Mesenchymal stem cell (in vitro differentiated cells and primary cell): ENCODE results near the gene UFSP1.

Source experiments
- DNase-seq: peaks from one replicate; pipeline ENCODE4 v3.0.0-alpha.2; 2013
- H2AFZ ChIP-seq: one replicate; pipeline ENCODE4 v1.6.1; 2013; ENCODE audit warnings: low read depth, mild to moderate bottlenecking, control low read depth, inconsistent platforms, low read length, moderate library complexity
- H2AK5ac ChIP-seq: 2 replicates; pipeline ENCODE4 v1.6.1; 2013; ENCODE audit warnings: low read length, moderate library complexity, mild to moderate bottlenecking, inconsistent platforms; ENCODE audit not compliant: severe bottlenecking
- H2BK120ac ChIP-seq: one replicate; pipeline ENCODE4 v1.6.1; 2013; ENCODE audit warnings: low read depth, mild to moderate bottlenecking, inconsistent platforms, low read length, moderate library complexity
- H2BK12ac ChIP-seq, 2 experiments: one replicate each; pipeline ENCODE4 v1.6.1; 2013; ENCODE audit warnings: inconsistent platforms in 2 of 2, low read length in 2 of 2, mild to moderate bottlenecking in 2 of 2, moderate library complexity in 2 of 2, control low read depth in 1 of 2
- H2BK15ac ChIP-seq: one replicate; pipeline ENCODE4 v1.6.1; 2013; ENCODE audit warnings: mild to moderate bottlenecking, low read depth, inconsistent platforms; ENCODE audit not compliant: poor library complexity, severe bottlenecking
- H2BK5ac ChIP-seq: 2 replicates; pipeline ENCODE4 v1.6.1; 2013; ENCODE audit warnings: low read depth, mild to moderate bottlenecking, low read length, control low read depth, inconsistent platforms; ENCODE audit not compliant: poor library complexity, severe bottlenecking
- H3K14ac ChIP-seq, 2 experiments: one replicate each; pipeline ENCODE4 v1.6.1; 2013; ENCODE audit warnings: inconsistent platforms in 2 of 2, low read length in 2 of 2, control low read depth in 1 of 2, mild to moderate bottlenecking in 1 of 2, moderate library complexity in 1 of 2
- H3K18ac ChIP-seq, 2 experiments: one replicate each; pipeline ENCODE4 v1.6.1; 2013; ENCODE audit warnings: inconsistent platforms in 2 of 2, low read length in 2 of 2, control low read depth in 1 of 2, low read depth in 1 of 2, mild to moderate bottlenecking in 1 of 2
- H3K23ac ChIP-seq, 2 experiments: one replicate each; pipeline ENCODE4 v1.6.1; 2013; ENCODE audit warnings: inconsistent platforms in 2 of 2, low read length in 2 of 2, mild to moderate bottlenecking in 2 of 2, moderate library complexity in 2 of 2, control low read depth in 1 of 2
- H3K27ac ChIP-seq: 2 replicates; pipeline ENCODE4 v1.5.1; 2013; ENCODE audit warnings: mild to moderate bottlenecking, moderate library complexity, low read length, control low read depth, inconsistent platforms; ENCODE audit not compliant: poor library complexity, severe bottlenecking
- H3K27me3 ChIP-seq, 2 experiments: 2 replicates each; pipeline versions ENCODE4 v1.6.1 to v1.7.0; 2013; ENCODE audit warnings: low read length in 2 of 2, mild to moderate bottlenecking in 2 of 2, moderate library complexity in 2 of 2, control low read depth in 1 of 2, inconsistent platforms in 1 of 2; ENCODE audit not compliant: control insufficient read depth in 1 of 2, insufficient read depth in 1 of 2
- H3K36me3 ChIP-seq, 2 experiments: 2 replicates each; pipeline versions ENCODE4 v1.6.1 to v1.7.0; 2013; ENCODE audit warnings: low read length in 2 of 2, control low read depth in 1 of 2, inconsistent platforms in 1 of 2, low read depth in 1 of 2, mild to moderate bottlenecking in 1 of 2; ENCODE audit not compliant: insufficient read depth in 2 of 2, control insufficient read depth in 1 of 2
- H3K4ac ChIP-seq, 2 experiments: one replicate each; pipeline ENCODE4 v1.6.1; 2013; ENCODE audit warnings: inconsistent platforms in 2 of 2, low read length in 2 of 2, mild to moderate bottlenecking in 2 of 2, moderate library complexity in 2 of 2, control low read depth in 1 of 2, low read depth in 1 of 2
- H3K4me1 ChIP-seq: 2 replicates; pipeline ENCODE4 v1.6.1; 2013; ENCODE audit warnings: low read depth, low read length, control low read depth; ENCODE audit not compliant: control insufficient read depth, insufficient read depth
- H3K4me2 ChIP-seq: 2 replicates; pipeline ENCODE4 v1.6.1; 2013; ENCODE audit warnings: low read length, mild to moderate bottlenecking, inconsistent platforms; ENCODE audit not compliant: poor library complexity, severe bottlenecking
- H3K4me3 ChIP-seq, 2 experiments: 2 replicates each; pipeline versions ENCODE4 v1.5.1 to v1.7.0; 2013; ENCODE audit warnings: low read length in 2 of 2, mild to moderate bottlenecking in 2 of 2, control low read depth in 1 of 2, low read depth in 1 of 2; ENCODE audit not compliant: insufficient read depth in 1 of 2
- H3K79me1 ChIP-seq: replicated peaks from 2 replicates; pipeline ENCODE4 v1.6.1; 2013; ENCODE audit warnings: mild to moderate bottlenecking, control low read depth, low read length, inconsistent platforms; ENCODE audit not compliant: poor library complexity, severe bottlenecking
- H3K9ac ChIP-seq: 2 replicates; pipeline ENCODE4 v1.7.0; 2013; ENCODE audit warnings: mild to moderate bottlenecking, low read length, moderate library complexity
- H3K9me3 ChIP-seq: 2 replicates; pipeline ENCODE4 v1.7.0; 2013; ENCODE audit warnings: mild to moderate bottlenecking, low read length; ENCODE audit not compliant: control insufficient read depth
- H4K8ac ChIP-seq: one replicate; pipeline ENCODE4 v1.6.1; 2013; ENCODE audit warnings: inconsistent platforms, mild to moderate bottlenecking, low read length, moderate library complexity
- H4K91ac ChIP-seq: one replicate; pipeline ENCODE4 v1.6.1; 2013; ENCODE audit warnings: mild to moderate bottlenecking, low read length, inconsistent platforms
- WGBS: methylation state at CpG from one replicate; pipeline ENCODE4 v1.1.7; 2013; ENCODE audit warnings: mixed read lengths; 5-methylcytosine and 5-hydroxymethylcytosine counted together

UFSP1 gene

GRCh38 chr7:100895956-100896731, 6.6 kb upstream of the UFSP1 start:
- Histone ChIP-seq H3K27ac (no peak overlapping the region), H3K23ac (peak overlapping the region in 1 of 2 experiments; percentile 83), H2AFZ (peak overlapping the region; percentile 68), H2BK5ac (no peak overlapping the region), H3K36me3 (no peaks in the 10 kb centered on the region), H3K4me3 (peak overlapping the region in 1 of 2 experiments; percentile 48), H3K27me3 (peaks cover 38 to 68% of the 10 kb centered on the region in 2 experiments), H2BK12ac (no peak overlapping the region), H3K9me3 (no peaks in the 10 kb centered on the region), H2AK5ac (no peak overlapping the region), H3K4ac (no peak overlapping the region), H4K91ac (no peak overlapping the region), H3K18ac (no peak overlapping the region), H3K79me1 (no peaks in the 10 kb centered on the region), H4K8ac (no peak overlapping the region), H3K9ac (no peak overlapping the region), H3K4me1 (peaks cover 29% of the 10 kb centered on the region), H2BK15ac (no peak overlapping the region), H3K4me2 (peak overlapping the region; percentile 79), H2BK120ac (no peak overlapping the region), H3K14ac (no peak overlapping the region)
- DNase-seq, result no peak
- 7% methylated on average over 50 of the region's 54 CpGs for WGBS

- no peak for DNase-seq
- H4K8ac ChIP-seq, result no peak within 1 kb of the TSS
These were observed 6.1 kb upstream of the UFSP1 start, which contains the start of gene ACHE for GRCh38 chr7:100895701-100895955. TSS of gene ACHE (minus strand) at chr7:100895888. CDS start at chr7:100894232, 1,656 bp downstream.

GRCh38 chr7:100894860-100895700, 5.6 kb upstream of the UFSP1 start:
- H3K9me3 ChIP-seq, result no peaks in the 10 kb centered on the region
- H3K79me1 ChIP-seq, result no peaks in the 10 kb centered on the region
- peak overlapping the region; percentile 87 for H3K4me2 ChIP-seq
- H2BK12ac ChIP-seq, result no peak overlapping the region
- peak overlapping the region; percentile 82 for H2BK15ac ChIP-seq
- H3K27me3 ChIP-seq, result peaks cover 28 to 59% of the 10 kb centered on the region in 2 experiments
- no peak overlapping the region for H4K8ac ChIP-seq
- peaks cover 38% of the 10 kb centered on the region for H3K4me1 ChIP-seq
- H2AK5ac ChIP-seq, result no peak overlapping the region
- H3K18ac ChIP-seq, result no peak overlapping the region
- H3K9ac ChIP-seq, result no peak overlapping the region
- H2BK5ac ChIP-seq, result no peak overlapping the region
- DNase-seq, result peak; percentile 46
- H2BK120ac ChIP-seq, result peak overlapping the region; percentile 8
- H3K4me3 ChIP-seq, result peak overlapping the region; percentile 44 to 53
- H3K23ac ChIP-seq, result peak overlapping the region in 1 of 2 experiments; percentile 91
- H2AFZ ChIP-seq, result no peak overlapping the region
- H3K27ac ChIP-seq, result no peak overlapping the region
- H3K4ac ChIP-seq, result no peak overlapping the region
- under 1% methylated on average over 62 of the region's 83 CpGs for WGBS
- no peak overlapping the region for H3K14ac ChIP-seq
- no peaks in the 10 kb centered on the region for H3K36me3 ChIP-seq
- H4K91ac ChIP-seq, result no peak overlapping the region

More at GRCh38 chr7:100895701-100895955, 6.1 kb upstream of the UFSP1 start, which contains the start of gene ACHE:
- Histone ChIP-seq H3K79me1 (no peaks in the 10 kb centered on the region), H2BK5ac (no peak within 1 kb of the TSS), H3K4ac (no peak within 1 kb of the TSS), H3K9me3 (no peaks in the 10 kb centered on the region), H2BK12ac (no peak within 1 kb of the TSS), H3K4me2 (peak within 1 kb of the TSS; percentile 87), H3K9ac (no peak within 1 kb of the TSS), H2AFZ (peak within 1 kb of the TSS; percentile 68), H3K23ac (peak within 1 kb of the TSS in 1 of 2 experiments; percentile 91), H3K14ac (no peak within 1 kb of the TSS), H3K27ac (no peak within 1 kb of the TSS), H2AK5ac (no peak within 1 kb of the TSS), H2BK120ac (peak within 1 kb of the TSS; percentile 8), H3K27me3 (peaks cover 33 to 63% of the 10 kb centered on the region in 2 experiments), H4K91ac (no peak within 1 kb of the TSS), H3K4me1 (peaks cover 35% of the 10 kb centered on the region), H3K36me3 (no peaks in the 10 kb centered on the region), H3K18ac (no peak within 1 kb of the TSS), H2BK15ac (peak within 1 kb of the TSS; percentile 82), H3K4me3 (peak within 1 kb of the TSS; percentile 48 to 53)
- no CpG with 5 or more reads among the region's 32 CpGs for WGBS
